Measurements from ENCODE around the gene GALNT6.

GRCh38 chr12:51437431-51437830 lies 46.2 kb upstream of the GALNT6 start:
- TF ChIP-seq REST (IDR thresholded peaks at IDR 0.05; ENCODE audit: insufficient read depth in 1 of 2, low read depth in 2 of 2, low read length in 2 of 2), result no peak
- no peak for TF ChIP-seq TAF1 (IDR thresholded peaks at IDR 0.05; ENCODE audit: borderline replicate concordance, insufficient read depth, low read length)
